H1 (cell line): Measurements from ENCODE around the gene PLA2G10. TPM values are rescaled to one million over a fixed set of nuclear protein-coding genes. Genes with fewer than 3 reads are reported as not detected.

Experiments used
- CTCF ChIA-PET: fragments of 300-600 bp; sonication (Branson Sonifier 250); formaldehyde crosslinking; loops from one replicate; lab custom pipeline; 2021; ENCODE audit not compliant: partially characterized antibody; lab: Charles Lee
- POLR2A ChIA-PET: fragments of 300-600 bp; sonication (Branson Sonifier 250); formaldehyde crosslinking; loops from one replicate; lab custom pipeline; 2021; ENCODE audit warnings: inconsistent platforms; ENCODE audit not compliant: partially characterized antibody; lab: Charles Lee
- DNase-seq, 2 experiments: peaks; one replicate each; pipeline versions ENCODE4 v3.0.0 to v3.0.0-alpha.2; 2010 to 2022; ENCODE audit warnings: low spot score in 2 of 2, low read depth in 1 of 2, mixed read lengths in 1 of 2
- FAIRE-seq: peaks from 2 replicates; lab custom pipeline; 2011; peaks lifted over from hg19 to GRCh38; lab: Jason Lieb, UNC
- H2AFZ ChIP-seq: 2 replicates; pipeline ENCODE4 v1.8.1; 2012; ENCODE audit warnings: low read length, inconsistent platforms
- H2AK5ac ChIP-seq: 2 replicates; pipeline ENCODE4 v1.6.1; 2013; ENCODE audit warnings: low read depth, low read length
- H2BK120ac ChIP-seq: replicated peaks from 2 replicates; pipeline ENCODE3; 2013; ENCODE audit warnings: low read depth, low read length, inconsistent platforms
- H2BK12ac ChIP-seq: 2 replicates; pipeline ENCODE4 v1.6.1; 2013; ENCODE audit warnings: low read depth, low read length
- H2BK15ac ChIP-seq: 2 replicates; pipeline ENCODE4 v1.6.1; 2013; ENCODE audit warnings: low read length
- H2BK20ac ChIP-seq: 2 replicates; pipeline ENCODE4 v1.6.1; 2013; ENCODE audit warnings: low read length
- H2BK5ac ChIP-seq: 2 replicates; pipeline ENCODE4 v1.6.1; 2013; ENCODE audit warnings: low read depth, low read length
- H3K14ac ChIP-seq: 2 replicates; pipeline ENCODE4 v1.6.1; 2013; ENCODE audit warnings: inconsistent platforms; ENCODE audit not compliant: insufficient read length
- H3K18ac ChIP-seq: 2 replicates; pipeline ENCODE4 v1.6.1; 2013; ENCODE audit warnings: low read length; ENCODE audit errors: extremely low read depth
- H3K23ac ChIP-seq: 2 replicates; pipeline ENCODE4 v1.6.1; 2013; ENCODE audit warnings: inconsistent platforms; ENCODE audit not compliant: insufficient read length
- H3K23me2 ChIP-seq: 2 replicates; pipeline ENCODE4 v1.6.1; 2013; ENCODE audit warnings: low read depth, low read length
- H3K27ac ChIP-seq: 2 replicates; pipeline ENCODE4 v1.6.1; 2011; ENCODE audit warnings: low read depth, low read length, inconsistent platforms
- H3K27me3 ChIP-seq, 4 experiments: replicated peaks in 1 of 4; 1 replicate in 1 of 4; 2 replicates in 3 of 4; pipeline versions ENCODE4 v1.6.1 to v1.8.1; 2011 to 2013; ENCODE audit warnings: low read length in 3 of 4, mild to moderate bottlenecking in 3 of 4, inconsistent platforms in 2 of 4, mixed read lengths in 2 of 4, moderate library complexity in 1 of 4; ENCODE audit not compliant: control insufficient read depth in 3 of 4, insufficient read depth in 3 of 4; ENCODE audit errors: extremely low read depth in 1 of 4
- H3K36me3 ChIP-seq, 4 experiments: 2 replicates each; pipeline versions ENCODE4 v1.6.1 to v1.8.1; 2011 to 2013; ENCODE audit warnings: mild to moderate bottlenecking in 4 of 4, low read length in 3 of 4, moderate library complexity in 2 of 4, control low read depth in 1 of 4, inconsistent platforms in 1 of 4; ENCODE audit not compliant: insufficient read depth in 4 of 4, control insufficient read depth in 2 of 4
- H3K4ac ChIP-seq: replicated peaks from 2 replicates; pipeline ENCODE3; 2013; ENCODE audit warnings: low read length, low read depth, mixed read lengths, inconsistent platforms; ENCODE audit not compliant: insufficient read length
- H3K4me1 ChIP-seq, 4 experiments: replicated peaks in 1 of 4; 1 replicate in 1 of 4; 2 replicates in 3 of 4; pipeline versions ENCODE4 v1.6.1 to v1.8.1; 2011 to 2013; ENCODE audit warnings: low read length in 3 of 4, inconsistent platforms in 2 of 4, mixed read lengths in 1 of 4; ENCODE audit not compliant: insufficient read depth in 4 of 4, control insufficient read depth in 3 of 4
- H3K4me2 ChIP-seq, 2 experiments: 2 replicates each; pipeline versions ENCODE4 v1.6.1 to v1.8.1; 2011 to 2013; ENCODE audit warnings: low read depth in 2 of 2, low read length in 2 of 2, control low read depth in 1 of 2, inconsistent platforms in 1 of 2, mild to moderate bottlenecking in 1 of 2; ENCODE audit not compliant: insufficient read depth in 1 of 2
- H3K4me3 ChIP-seq, 4 experiments: fragments of 200-600, 300-600 bp in 1 of 4; sonication (generic), shearing (Covaris generic), sonication (Bioruptor Twin) in 1 of 4; 2 replicates each; pipeline versions ENCODE4 v1.5.1 to v1.8.1; 2011 to 2016; ENCODE audit warnings: low read length in 4 of 4, low read depth in 3 of 4, control low read depth in 2 of 4, inconsistent platforms in 2 of 4, mild to moderate bottlenecking in 2 of 4, mixed read lengths in 1 of 4, moderate library complexity in 1 of 4; ENCODE audit not compliant: insufficient read depth in 2 of 4; ENCODE audit errors: extremely low read depth in 1 of 4
- H3K56ac ChIP-seq: replicated peaks from 2 replicates; pipeline ENCODE3; 2013; ENCODE audit warnings: low read depth, mild to moderate bottlenecking, mixed read lengths, low read length, inconsistent platforms; ENCODE audit not compliant: insufficient read length
- H3K79me1 ChIP-seq: 2 replicates; pipeline ENCODE4 v1.6.1; 2013; ENCODE audit warnings: low read depth, low read length, control low read depth
- H3K79me2 ChIP-seq, 2 experiments: 2 replicates each; pipeline versions ENCODE4 v1.6.1 to v1.8.1; 2012 to 2013; ENCODE audit warnings: low read length in 2 of 2, mild to moderate bottlenecking in 2 of 2, inconsistent platforms in 1 of 2; ENCODE audit not compliant: insufficient read depth in 2 of 2, control insufficient read depth in 1 of 2
- H3K9ac ChIP-seq, 4 experiments: replicated peaks in 1 of 4; 1 replicate in 1 of 4; 2 replicates in 3 of 4; pipeline versions ENCODE4 v1.6.1 to v1.8.1; 2011 to 2013; ENCODE audit warnings: low read depth in 3 of 4, low read length in 3 of 4, control low read depth in 2 of 4, mild to moderate bottlenecking in 2 of 4, moderate library complexity in 2 of 4, inconsistent platforms in 1 of 4; ENCODE audit errors: extremely low read depth in 1 of 4
- H3K9me3 ChIP-seq, 2 experiments: 2 replicates each; pipeline versions ENCODE4 v1.6.1 to v1.8.1; 2012 to 2013; ENCODE audit warnings: mild to moderate bottlenecking in 2 of 2, moderate library complexity in 2 of 2, control low read depth in 1 of 2, inconsistent platforms in 1 of 2, low read depth in 1 of 2, low read length in 1 of 2, mixed read lengths in 1 of 2; ENCODE audit not compliant: insufficient read depth in 2 of 2
- H4K20me1 ChIP-seq, 2 experiments: replicated peaks in 1 of 2; 2 replicates each; pipeline versions ENCODE3 to v1.8.1; 2011 to 2013; ENCODE audit warnings: inconsistent platforms in 2 of 2, low read length in 2 of 2, mild to moderate bottlenecking in 1 of 2; ENCODE audit not compliant: insufficient read depth in 2 of 2, control insufficient read depth in 1 of 2
- H4K5ac ChIP-seq: 2 replicates; pipeline ENCODE4 v1.6.1; 2013; ENCODE audit warnings: low read length, low read depth, mixed read lengths, inconsistent platforms; ENCODE audit not compliant: insufficient read length
- H4K8ac ChIP-seq: 2 replicates; pipeline ENCODE4 v1.8.0; 2013; ENCODE audit warnings: mild to moderate bottlenecking, moderate library complexity, low read length, inconsistent platforms; ENCODE audit not compliant: insufficient read depth; ENCODE audit errors: extremely low read depth
- H4K91ac ChIP-seq: replicated peaks from 2 replicates; pipeline ENCODE3; 2013; ENCODE audit warnings: low read length, mixed read lengths, inconsistent platforms; ENCODE audit not compliant: insufficient read length
- HDAC2 ChIP-seq, 2 experiments: fragments of 300-600 bp in 1 of 2; sonication (generic) in 1 of 2; IDR thresholded peaks; 2 replicates each; pipeline ENCODE4 v1.6.1; 2011 to 2012; ENCODE audit warnings: low read depth in 2 of 2, low read length in 2 of 2, mild to moderate bottlenecking in 2 of 2, moderate library complexity in 2 of 2, borderline replicate concordance in 1 of 2, inconsistent platforms in 1 of 2
- POLR2AphosphoS5 ChIP-seq: IDR thresholded peaks from 2 replicates; pipeline ENCODE4 v1.6.1; 2011; ENCODE audit warnings: low read depth, low read length
- WGBS, 2 experiments: shearing (Covaris generic) in 1 of 2; methylation state at CpG; one replicate each; pipeline versions ENCODE4 v1.1.6 to v1.1.7; 2013 to 2015; ENCODE audit warnings: low lambda C conversion rate in 2 of 2, mixed read lengths in 2 of 2, inconsistent platforms in 1 of 2, low coverage in 1 of 2, missing lambda C conversion rate in 1 of 2; ENCODE audit not compliant: insufficient replicate concordance in 2 of 2, insufficient coverage in 1 of 2, insufficient read length in 1 of 2; ENCODE audit errors: extremely low coverage in 1 of 2, missing lambda C conversion rate in 1 of 2; 5-methylcytosine and 5-hydroxymethylcytosine counted together
- polyA plus RNA-seq, 7 experiments: library from polyadenylated mRNA; depleted of rRNA in 3 of 7; stranded (reverse) in 5 of 7; unstranded in 2 of 7; fragments of >200 nt in 5 of 7; fragments of 200-250 nt in 2 of 7; gene quantifications; 1 replicate in 5 of 7; 2 replicates in 1 of 7; 4 replicates in 1 of 7; pipeline versions ENCODE4 v1.2.1 to v1.2.3, GENCODE V29; 2011 to 2013; ENCODE audit warnings: missing spikeins in 2 of 7, mixed read lengths in 2 of 7
- total RNA-seq: library from RNA; stranded (reverse); fragmentation: NEBNext Ultra II Directional; extraction: Animal tissue kit (Norgen Biotek cat#: 25700); gene quantifications from 2 replicates; pipeline ENCODE4 v1.2.1, GENCODE V29; 2021

Gene PLA2G10
- total and polyA plus RNA-seq, 2 of the 8 experiments (the other 6 are each of a cell fraction or from before 2014, with no cell fraction given), result 0.60 to 2.2 TPM

DNA sequence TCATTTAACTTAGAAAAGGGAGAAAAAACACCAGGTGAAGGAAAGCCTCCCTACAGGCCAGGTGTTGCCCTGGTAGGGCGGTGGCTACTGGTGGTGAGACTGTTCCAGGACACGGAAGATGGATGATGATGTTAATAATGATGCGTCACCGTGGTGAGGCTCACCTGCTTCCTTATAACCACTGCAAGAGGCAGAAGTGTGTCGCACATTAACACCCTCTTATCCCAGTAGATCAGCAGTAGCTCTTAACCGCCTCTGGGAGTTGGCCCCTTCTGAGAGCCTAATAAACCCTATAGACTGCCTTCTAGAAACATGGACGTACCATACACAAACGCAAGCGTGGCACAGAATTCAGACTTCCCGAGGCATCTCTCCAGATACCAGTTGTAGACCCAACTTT is 53.6 kb downstream of the PLA2G10 start:
- 96% methylated on average over 10 of the region's 10 CpGs; no CpG with 5 or more reads in 1 of the 2 experiments for WGBS, 2 experiments
- TF ChIP-seq POLR2AphosphoS5, result 0 out of 2 replicates have a peak, but pooled peaks have one; percentile 42
- no peak for TF ChIP-seq HDAC2 (IDR thresholded peaks at IDR 0.05; ENCODE audit: borderline replicate concordance in 1 of 2, low read depth in 2 of 2, low read length in 2 of 2)
- Histone ChIP-seq H2BK5ac (no peak overlapping the region), H3K27ac (no peak overlapping the region), H3K79me2 (peaks cover 13 to 77% of the 10 kb centered on the region in 2 experiments; a peak in 3 of 4 replicates), H3K14ac (no peak overlapping the region), H3K23ac (no peak overlapping the region), H2BK12ac (no peak overlapping the region), H4K8ac (no peak overlapping the region), H2BK15ac (no peak overlapping the region), H3K4me1 (peaks cover 4 to 24% (median 8%) of the 10 kb centered on the region in 4 experiments), H3K23me2 (no peaks in the 10 kb centered on the region), H4K20me1 (peaks cover 1 to 7% of the 10 kb centered on the region in 2 experiments), H3K79me1 (peaks cover 3% of the 10 kb centered on the region), H2BK120ac (no peak overlapping the region), H3K4me2 (no peak overlapping the region), H3K4me3 (no peak overlapping the region), H3K9me3 (no peaks in the 10 kb centered on the region), H3K27me3 (no peaks in the 10 kb centered on the region), H3K18ac (no peak overlapping the region), H2AK5ac (no peak overlapping the region; the same call in 1 of the 2 replicates), H2BK20ac (no peak overlapping the region), H3K9ac (no peak overlapping the region), H3K36me3 (peaks cover 10 to 40% (median 21%) of the 10 kb centered on the region in 4 experiments), H2AFZ (no peak overlapping the region), H3K56ac (no peak overlapping the region), H4K5ac (no peak overlapping the region), H4K91ac (no peak overlapping the region), H3K4ac (no peak overlapping the region)
- POLR2A ChIA-PET, result interaction anchor here (0.6 to 4.8 kb wide), 13 partner anchors 8 to 837 kb away, joined by 3 to 18 read pairs (median 3); partner anchors contain the start of genes BFAR and PARN
- CTCF ChIA-PET, result no interaction called here
- DNase-seq (no peak), FAIRE-seq (no peak)
